ENCODE measurements around the gene UTS2R.
A peak's percentile ranks its signal among the peaks of the same experiment; 100 is the strongest.
"Not testable (repeated sequence)": the region's sequence is repeated elsewhere in the genome, so short reads cannot be mapped to it uniquely, and the experiment has no call there.

Gene UTS2R

DNA sequence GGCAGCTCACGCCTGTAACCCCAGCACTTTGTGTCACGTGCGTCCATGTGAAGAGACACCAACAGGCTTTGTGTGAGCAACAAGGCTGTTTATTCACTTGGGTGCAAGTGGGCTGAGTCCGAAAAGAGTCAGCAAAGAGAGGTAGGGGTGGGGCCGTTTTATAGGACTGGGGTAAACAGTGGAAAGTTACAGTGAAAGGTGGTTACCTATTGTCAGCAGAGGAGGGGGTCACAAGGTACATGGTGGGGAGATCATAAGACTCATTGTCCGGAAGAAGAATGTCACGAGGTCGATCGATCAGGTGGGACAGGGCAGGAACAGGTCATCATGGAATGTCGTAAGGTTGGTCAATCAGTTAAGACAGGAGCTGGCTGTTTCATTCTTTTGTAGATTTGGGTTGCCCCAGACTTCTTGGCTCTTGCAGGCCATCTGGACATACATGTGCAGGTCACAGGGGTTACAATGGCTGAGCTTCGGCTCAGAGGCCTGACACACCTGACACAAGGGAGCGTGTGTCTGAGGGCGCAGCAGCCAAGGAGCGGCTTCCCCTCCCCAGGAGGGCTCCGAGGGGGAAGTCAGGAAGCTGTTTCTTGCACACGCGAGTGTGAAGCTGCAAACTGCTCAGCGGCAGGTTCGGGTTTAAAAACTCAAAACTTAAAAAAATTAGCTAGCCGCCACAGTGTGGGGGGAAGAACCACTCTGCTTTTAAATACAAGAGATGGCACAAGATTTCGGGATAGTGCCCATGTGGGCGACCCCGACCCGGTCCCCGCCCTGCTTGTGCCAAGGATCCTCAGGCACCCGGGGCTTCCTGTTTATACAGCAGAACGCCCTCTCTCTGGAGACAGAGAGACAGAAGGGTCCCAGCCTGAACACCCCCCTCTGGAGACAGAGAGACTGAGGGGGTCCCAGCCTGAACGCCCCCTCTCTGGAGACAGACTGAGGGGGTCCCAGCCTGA is 24.9 kb upstream of the UTS2R start:
- Histone ChIP-seq H3K79me2 (ENCODE audit: insufficient read depth, low read depth) (no peaks in the 10 kb centered on the region), H2AFZ (ENCODE audit: low read depth) (no peak overlapping the region), H3K9ac (no peak overlapping the region), H3K27ac (no peak overlapping the region), H3K4me1 (ENCODE audit: low read depth, poor library complexity, severe bottlenecking) (peaks cover 37% of the 10 kb centered on the region), H3K4me2 (no peak overlapping the region), H3K4me3 (IDR thresholded peaks at IDR 0.05; ENCODE audit: insufficient read depth, low read depth, low read length) (no peak overlapping the region), H3K27me3 (ENCODE audit: insufficient read depth, low read depth) (no peaks in the 10 kb centered on the region), H4K20me1 (ENCODE audit: insufficient read depth) (no peaks in the 10 kb centered on the region), H3K36me3 (ENCODE audit: insufficient read depth) (no peaks in the 10 kb centered on the region)
- TF ChIP-seq, protein P1, sequence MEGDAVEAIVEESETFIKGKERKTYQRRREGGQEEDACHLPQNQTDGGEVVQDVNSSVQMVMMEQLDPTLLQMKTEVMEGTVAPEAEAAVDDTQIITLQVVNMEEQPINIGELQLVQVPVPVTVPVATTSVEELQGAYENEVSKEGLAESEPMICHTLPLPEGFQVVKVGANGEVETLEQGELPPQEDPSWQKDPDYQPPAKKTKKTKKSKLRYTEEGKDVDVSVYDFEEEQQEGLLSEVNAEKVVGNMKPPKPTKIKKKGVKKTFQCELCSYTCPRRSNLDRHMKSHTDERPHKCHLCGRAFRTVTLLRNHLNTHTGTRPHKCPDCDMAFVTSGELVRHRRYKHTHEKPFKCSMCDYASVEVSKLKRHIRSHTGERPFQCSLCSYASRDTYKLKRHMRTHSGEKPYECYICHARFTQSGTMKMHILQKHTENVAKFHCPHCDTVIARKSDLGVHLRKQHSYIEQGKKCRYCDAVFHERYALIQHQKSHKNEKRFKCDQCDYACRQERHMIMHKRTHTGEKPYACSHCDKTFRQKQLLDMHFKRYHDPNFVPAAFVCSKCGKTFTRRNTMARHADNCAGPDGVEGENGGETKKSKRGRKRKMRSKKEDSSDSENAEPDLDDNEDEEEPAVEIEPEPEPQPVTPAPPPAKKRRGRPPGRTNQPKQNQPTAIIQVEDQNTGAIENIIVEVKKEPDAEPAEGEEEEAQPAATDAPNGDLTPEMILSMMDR (conservative IDR thresholded peaks at IDR 0.05; ENCODE audit: low read depth, low read length): no peak

DNA sequence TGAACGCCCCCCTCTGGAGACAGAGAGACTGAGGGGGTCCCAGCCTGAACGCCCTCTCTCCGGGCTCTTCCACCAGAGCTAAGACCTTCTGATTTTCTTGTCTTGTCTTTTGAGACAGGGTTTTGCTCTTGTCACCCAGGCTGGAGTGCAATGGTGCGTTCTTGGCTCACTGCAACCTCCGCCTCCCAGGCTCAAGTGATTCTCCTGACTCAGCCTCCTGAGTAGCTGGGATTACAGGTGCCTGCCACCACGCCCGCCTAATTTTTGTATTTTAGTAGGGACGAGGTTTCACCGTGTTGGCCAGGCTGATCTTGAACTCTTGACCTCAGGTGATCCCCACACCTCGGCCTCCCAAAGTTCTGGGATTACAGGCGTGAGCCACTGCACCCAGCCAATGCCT is 23.6 kb upstream of the UTS2R start:
- H4K20me1 ChIP-seq (ENCODE audit: insufficient read depth); H3K4me2 ChIP-seq; H2AFZ ChIP-seq (ENCODE audit: low read depth); H3K36me3 ChIP-seq (ENCODE audit: insufficient read depth); H3K79me2 ChIP-seq (ENCODE audit: insufficient read depth, low read depth); H3K4me3 ChIP-seq (IDR thresholded peaks at IDR 0.05; ENCODE audit: insufficient read depth, low read depth, low read length); H3K9ac ChIP-seq; H3K27me3 ChIP-seq (ENCODE audit: insufficient read depth, low read depth); H3K27ac ChIP-seq: not testable (repeated sequence)
- peaks cover 51% of the 10 kb centered on the region for H3K4me1 ChIP-seq (ENCODE audit: low read depth, poor library complexity, severe bottlenecking)

DNA sequence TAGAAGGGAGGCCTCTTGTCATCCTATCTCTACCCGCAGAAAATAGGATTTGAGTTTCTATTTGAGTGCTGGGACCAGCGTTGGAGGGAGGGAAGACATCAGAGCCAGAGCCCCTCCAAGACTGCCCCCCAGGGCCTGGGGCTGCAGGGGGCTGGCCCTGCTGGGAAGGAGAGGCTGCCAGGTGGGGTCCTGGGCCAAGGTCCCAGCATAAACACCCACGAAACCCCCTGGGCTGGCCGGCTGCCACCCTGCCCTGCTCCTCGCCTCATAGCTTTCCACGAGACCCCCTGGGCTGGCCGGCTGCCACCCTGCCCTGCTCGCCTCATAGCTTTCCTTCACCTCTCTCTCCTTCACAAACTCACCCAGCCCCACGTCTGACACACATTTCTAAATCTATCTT is 23.1 kb upstream of the UTS2R start:
- Histone ChIP-seq H3K27ac (no peak overlapping the region), H3K27me3 (ENCODE audit: insufficient read depth, low read depth) (no peaks in the 10 kb centered on the region), H4K20me1 (ENCODE audit: insufficient read depth) (no peaks in the 10 kb centered on the region), H3K79me2 (ENCODE audit: insufficient read depth, low read depth) (no peaks in the 10 kb centered on the region), H3K4me1 (ENCODE audit: low read depth, poor library complexity, severe bottlenecking) (peaks cover 55% of the 10 kb centered on the region), H3K4me3 (IDR thresholded peaks at IDR 0.05; ENCODE audit: insufficient read depth, low read depth, low read length) (no peak overlapping the region), H2AFZ (ENCODE audit: low read depth) (no peak overlapping the region), H3K36me3 (ENCODE audit: insufficient read depth) (no peaks in the 10 kb centered on the region), H3K9ac (no peak overlapping the region), H3K4me2 (no peak overlapping the region)
- TF ChIP-seq, protein P1 (conservative IDR thresholded peaks at IDR 0.05; ENCODE audit: low read depth, low read length): no peak

DNA sequence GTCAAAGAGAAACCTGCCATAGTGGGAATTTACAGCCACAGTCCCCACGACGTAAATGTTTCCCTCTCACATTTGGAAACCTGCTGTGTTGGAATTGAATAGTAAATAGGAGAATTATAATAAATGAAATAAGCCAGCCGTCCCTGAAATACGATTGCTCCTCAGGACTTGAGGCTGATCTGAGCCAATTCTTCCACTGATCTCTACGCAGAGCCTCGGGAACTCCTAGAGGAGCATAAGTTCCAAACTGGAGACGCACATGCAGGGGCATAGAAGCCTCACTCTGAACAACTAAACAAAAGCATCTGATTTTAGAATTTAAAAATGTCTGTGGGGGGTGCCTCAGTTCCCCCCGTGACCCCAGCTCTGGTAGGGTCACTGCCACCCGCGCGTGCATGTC is 22.7 kb upstream of the UTS2R start:
- H3K9ac ChIP-seq: no peak overlapping the region
- H3K4me2 ChIP-seq: no peak overlapping the region; the same call in 1 of the 2 replicates
- H3K36me3 ChIP-seq (ENCODE audit: insufficient read depth): no peaks in the 10 kb centered on the region
- TF ChIP-seq, protein P1 (conservative IDR thresholded peaks at IDR 0.05; ENCODE audit: low read depth, low read length): no peak
- H3K79me2 ChIP-seq (ENCODE audit: insufficient read depth, low read depth): no peaks in the 10 kb centered on the region
- no peak overlapping the region for H3K4me3 ChIP-seq (IDR thresholded peaks at IDR 0.05; ENCODE audit: insufficient read depth, low read depth, low read length)
- no peak overlapping the region; the same call in 1 of the 2 replicates for H3K27ac ChIP-seq
- peaks cover 60% of the 10 kb centered on the region for H3K4me1 ChIP-seq (ENCODE audit: low read depth, poor library complexity, severe bottlenecking)
- H4K20me1 ChIP-seq (ENCODE audit: insufficient read depth): no peaks in the 10 kb centered on the region
- no peak overlapping the region for H2AFZ ChIP-seq (ENCODE audit: low read depth)
- no peaks in the 10 kb centered on the region for H3K27me3 ChIP-seq (ENCODE audit: insufficient read depth, low read depth)

DNA sequence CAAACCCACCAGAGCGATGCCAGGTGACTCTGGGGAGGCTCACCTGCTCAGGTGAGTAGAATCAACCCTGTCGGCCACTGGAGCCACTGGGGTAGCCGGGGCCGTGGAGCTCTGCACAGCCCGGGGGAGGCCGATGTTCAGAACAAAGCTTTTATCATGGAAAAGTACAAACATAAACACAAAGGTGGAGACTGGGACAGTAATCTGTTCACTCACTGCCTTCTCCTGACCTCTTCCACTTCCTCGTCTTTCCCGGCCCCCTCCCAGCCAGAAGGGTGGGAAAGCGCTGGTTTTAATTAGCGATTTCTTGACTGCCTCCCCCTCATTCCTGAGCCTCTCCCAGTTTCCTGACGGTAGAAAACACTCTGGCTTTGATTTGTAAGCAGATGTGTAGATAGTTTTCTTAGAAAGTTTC is 22.3 kb upstream of the UTS2R start:
- Histone ChIP-seq H3K27me3 (ENCODE audit: insufficient read depth, low read depth) (no peaks in the 10 kb centered on the region), H2AFZ (ENCODE audit: low read depth) (no peak overlapping the region), H3K4me1 (ENCODE audit: low read depth, poor library complexity, severe bottlenecking) (peaks cover 60% of the 10 kb centered on the region), H3K79me2 (ENCODE audit: insufficient read depth, low read depth) (no peaks in the 10 kb centered on the region), H3K27ac (peak overlapping the region; percentile 91), H3K36me3 (ENCODE audit: insufficient read depth) (no peaks in the 10 kb centered on the region), H3K9ac (no peak overlapping the region), H4K20me1 (ENCODE audit: insufficient read depth) (no peaks in the 10 kb centered on the region), H3K4me2 (peak overlapping the region; percentile 90), H3K4me3 (IDR thresholded peaks at IDR 0.05; ENCODE audit: insufficient read depth, low read depth, low read length) (no peak overlapping the region)
- TF ChIP-seq, protein P1 (conservative IDR thresholded peaks at IDR 0.05; ENCODE audit: low read depth, low read length): no peak

Data from KMS-11 (cell line).